GM21619 (cell line): ENCODE data around the gene MS4A4A.

Source experiments
- ATAC-seq: cut with Tn5 transposase; IDR thresholded peaks from one replicate; pipeline ENCODE4 v1.9.1; 2021; ENCODE audit not compliant: unreplicated experiment

The MS4A4A gene

GRCh38 chr11:60347084-60347797 is 66.8 kb downstream of the MS4A4A start:
- ATAC-seq = no peak

GRCh38 chr11:60348116-60348515 is 67.7 kb downstream of the MS4A4A start:
- no peak for ATAC-seq

GRCh38 chr11:60349990-60350389 is 69.5 kb downstream of the MS4A4A start:
- ATAC-seq = no peak

GRCh38 chr11:60357771-60358170 is 77.3 kb downstream of the MS4A4A start:
- ATAC-seq = no peak
